Measurements from ENCODE around the gene SECISBP2. TPM values are rescaled to one million over a fixed set of nuclear protein-coding genes. Genes with fewer than 3 reads are reported as not detected.

The SECISBP2 gene
- total and polyA plus RNA-seq, 3 experiments from 2014 or later, result 22.4 to 37.0 (median 36.7) TPM

- peaks cover 24 to 62% (median 61%) of the 10 kb centered on the region in 3 donors for H3K4me1 Mint-ChIP-seq
- no peak overlapping the region for H3K4me3 ChIP-seq (ENCODE audit: low read length)
- no peaks in the 10 kb centered on the region for H3K27me3 ChIP-seq (ENCODE audit: insufficient read depth, low read length, poor library complexity, severe bottlenecking)
- H3K27ac ChIP-seq (ENCODE audit: low read depth, low read length), result no peak overlapping the region
- H3K4me3 Mint-ChIP-seq, result no peak overlapping the region
- peaks cover 0 to 4% (median 0%) of the 10 kb centered on the region in 5 donors for H3K9me3 Mint-ChIP-seq
- H3K27ac Mint-ChIP-seq, result peak overlapping the region in 5 of 8 donors; percentile 69 to 94 (median 80)
- H3K27me3 Mint-ChIP-seq, result peaks cover 0 to 6% of the 10 kb centered on the region in 2 donors
- ChIA-PET POLR2A (no interaction called here), CTCF (interaction anchor here (1.0 to 3.3 kb wide), 2 partner anchors 173 to 218 kb away, joined by 3 to 15 read pairs; no protein-coding TSS in a partner anchor)
- DNase-seq, result no peak
- H3K9me3 ChIP-seq (ENCODE audit: low read length), result no peaks in the 10 kb centered on the region
- peaks cover 26% of the 10 kb centered on the region for H3K4me1 ChIP-seq (ENCODE audit: insufficient read depth, low read length)
- peaks cover 0 to 57% (median 13%) of the 10 kb centered on the region in 3 donors for H3K36me3 Mint-ChIP-seq
- H3K36me3 ChIP-seq (ENCODE audit: insufficient read depth, low read length), result peaks cover 36% of the 10 kb centered on the region
Measured at GRCh38 chr9:89376286-89376685, 58.0 kb downstream of the SECISBP2 start.

- H3K4me3 ChIP-seq (ENCODE audit: low read length), result no peak overlapping the region
- H3K9me3 ChIP-seq (ENCODE audit: low read length), result no peaks in the 10 kb centered on the region
- no peaks in the 10 kb centered on the region for H3K27me3 ChIP-seq (ENCODE audit: insufficient read depth, low read length, poor library complexity, severe bottlenecking)
- no peak for DNase-seq
- Mint-ChIP-seq H3K36me3 (peaks cover 0 to 63% (median 13%) of the 10 kb centered on the region in 3 donors), H3K9me3 (peaks cover 0 to 4% (median 0%) of the 10 kb centered on the region in 5 donors), H3K27ac (peak overlapping the region in 6 of 8 donors; percentile 49 to 94 (median 74)), H3K4me1 (peaks cover 24 to 66% (median 61%) of the 10 kb centered on the region in 3 donors), H3K4me3 (no peak overlapping the region), H3K27me3 (peaks cover 0 to 6% of the 10 kb centered on the region in 2 donors)
- POLR2A ChIA-PET, result no interaction called here
- H3K36me3 ChIP-seq (ENCODE audit: insufficient read depth, low read length), result peaks cover 42% of the 10 kb centered on the region
- CTCF ChIA-PET, result interaction anchor here (1.0 to 3.3 kb wide), 2 partner anchors 172 to 217 kb away, joined by 3 to 15 read pairs; no protein-coding TSS in a partner anchor
- H3K27ac ChIP-seq (ENCODE audit: low read depth, low read length), result no peak overlapping the region
- H3K4me1 ChIP-seq (ENCODE audit: insufficient read depth, low read length), result peaks cover 26% of the 10 kb centered on the region
Measured at GRCh38 chr9:89376741-89377351, 58.5 kb downstream of the SECISBP2 start.

GRCh38 chr9:89377411-89377810 is 59.1 kb downstream of the SECISBP2 start:
- H3K4me1 ChIP-seq (ENCODE audit: insufficient read depth, low read length), result peaks cover 26% of the 10 kb centered on the region
- Mint-ChIP-seq H3K27me3 (peaks cover 0 to 7% of the 10 kb centered on the region in 2 donors), H3K27ac (peak overlapping the region in 3 of 8 donors; percentile 65 to 80 (median 69)), H3K9me3 (peaks cover 0 to 1% (median 0%) of the 10 kb centered on the region in 5 donors), H3K4me1 (peaks cover 26 to 64% (median 57%) of the 10 kb centered on the region in 3 donors), H3K36me3 (peaks cover 0 to 69% (median 13%) of the 10 kb centered on the region in 3 donors), H3K4me3 (no peak overlapping the region)
- CTCF ChIA-PET, result interaction anchor here (3.3 kb wide), 1 partner anchor 172 kb away, joined by 15 read pairs; no protein-coding TSS in a partner anchor
- DNase-seq, result no peak
- H3K9me3 ChIP-seq (ENCODE audit: low read length), result no peaks in the 10 kb centered on the region
- H3K36me3 ChIP-seq (ENCODE audit: insufficient read depth, low read length), result peaks cover 45% of the 10 kb centered on the region
- H3K27me3 ChIP-seq (ENCODE audit: insufficient read depth, low read length, poor library complexity, severe bottlenecking), result no peaks in the 10 kb centered on the region
- POLR2A ChIA-PET, result no interaction called here
- H3K4me3 ChIP-seq (ENCODE audit: low read length), result no peak overlapping the region
- H3K27ac ChIP-seq (ENCODE audit: low read depth, low read length), result no peak overlapping the region

DNA sequence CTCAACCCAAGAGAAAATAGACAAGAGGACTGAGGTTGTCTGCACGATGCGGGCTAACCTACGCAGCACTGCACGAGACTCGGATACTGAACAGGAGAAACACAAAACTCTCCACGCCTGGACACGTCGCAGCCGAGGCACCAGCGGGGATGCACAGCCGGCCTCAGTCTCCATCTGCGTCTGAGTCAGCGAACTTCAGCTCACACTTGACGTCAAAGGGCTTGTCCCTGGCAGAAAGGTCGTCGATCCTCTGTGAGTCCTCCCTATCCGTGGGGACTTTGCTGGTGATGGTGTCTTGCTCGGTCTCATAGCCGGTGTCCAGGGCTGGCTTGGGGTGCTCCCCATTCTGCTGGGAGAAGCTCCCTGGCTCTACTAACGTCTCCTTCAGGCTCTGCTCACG is 60.2 kb downstream of the SECISBP2 start:
- peaks cover 24 to 58% (median 50%) of the 10 kb centered on the region in 3 donors for H3K4me1 Mint-ChIP-seq
- Histone ChIP-seq H3K4me1 (ENCODE audit: insufficient read depth, low read length) (peaks cover 26% of the 10 kb centered on the region), H3K36me3 (ENCODE audit: insufficient read depth, low read length) (peaks cover 53% of the 10 kb centered on the region), H3K27ac (ENCODE audit: low read depth, low read length) (no peak overlapping the region), H3K27me3 (ENCODE audit: insufficient read depth, low read length, poor library complexity, severe bottlenecking) (no peaks in the 10 kb centered on the region), H3K4me3 (ENCODE audit: low read length) (no peak overlapping the region), H3K9me3 (ENCODE audit: low read length) (no peaks in the 10 kb centered on the region)
- H3K27ac Mint-ChIP-seq, result peak overlapping the region in 3 of 8 donors; percentile 26 to 80 (median 72)
- H3K36me3 Mint-ChIP-seq, result peaks cover 0 to 79% (median 16%) of the 10 kb centered on the region in 3 donors
- H3K4me3 Mint-ChIP-seq, result peak overlapping the region in 2 of 7 donors; percentile 9 to 34
- ChIA-PET CTCF (no interaction called here), POLR2A (no interaction called here)
- no peak for DNase-seq
- H3K27me3 Mint-ChIP-seq, result peaks cover 0 to 6% of the 10 kb centered on the region in 2 donors
- H3K9me3 Mint-ChIP-seq, result no peaks in the 10 kb centered on the region

DNA sequence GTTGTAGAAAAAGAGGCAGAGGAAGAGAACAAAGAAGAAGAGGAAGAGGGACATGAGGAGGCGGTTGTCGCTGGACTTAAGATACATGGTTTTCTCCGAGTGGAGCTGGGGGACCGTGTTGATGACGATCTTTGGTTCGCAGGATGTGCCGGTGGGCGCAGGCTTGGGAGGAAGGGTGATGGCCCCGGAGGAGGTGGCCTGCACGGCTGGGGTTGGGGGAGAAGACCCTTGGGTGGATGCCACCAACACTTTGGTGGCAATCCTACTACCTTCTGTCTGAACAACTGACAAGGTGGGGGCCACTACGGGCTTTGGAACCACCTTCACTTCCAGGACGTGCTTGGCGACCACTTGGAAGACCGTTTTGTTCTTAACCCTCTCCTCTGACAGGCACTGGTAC is 60.7 kb downstream of the SECISBP2 start:
- H3K36me3 ChIP-seq (ENCODE audit: insufficient read depth, low read length), result peaks cover 58% of the 10 kb centered on the region
- Mint-ChIP-seq H3K27me3 (peaks cover 0 to 8% of the 10 kb centered on the region in 2 donors), H3K4me3 (peak overlapping the region in 2 of 7 donors; percentile 9 to 34), H3K4me1 (peaks cover 26 to 58% (median 49%) of the 10 kb centered on the region in 3 donors), H3K9me3 (no peaks in the 10 kb centered on the region), H3K27ac (peak overlapping the region in 5 of 8 donors; percentile 25 to 80 (median 33)), H3K36me3 (peaks cover 0 to 84% (median 20%) of the 10 kb centered on the region in 3 donors)
- no peak for DNase-seq
- no peak overlapping the region for H3K27ac ChIP-seq (ENCODE audit: low read depth, low read length)
- peaks cover 26% of the 10 kb centered on the region for H3K4me1 ChIP-seq (ENCODE audit: insufficient read depth, low read length)
- ChIA-PET POLR2A (no interaction called here), CTCF (interaction anchor here (1.2 kb wide), 1 partner anchor 170 kb away, joined by 6 read pairs; no protein-coding TSS in a partner anchor)
- no peaks in the 10 kb centered on the region for H3K27me3 ChIP-seq (ENCODE audit: insufficient read depth, low read length, poor library complexity, severe bottlenecking)
- H3K4me3 ChIP-seq (ENCODE audit: low read length), result no peak overlapping the region
- H3K9me3 ChIP-seq (ENCODE audit: low read length), result no peaks in the 10 kb centered on the region

- peaks cover 0 to 90% (median 20%) of the 10 kb centered on the region in 3 donors for H3K36me3 Mint-ChIP-seq
- Histone ChIP-seq H3K36me3 (ENCODE audit: insufficient read depth, low read length) (peaks cover 63% of the 10 kb centered on the region), H3K9me3 (ENCODE audit: low read length) (no peaks in the 10 kb centered on the region), H3K4me1 (ENCODE audit: insufficient read depth, low read length) (peaks cover 21% of the 10 kb centered on the region), H3K27me3 (ENCODE audit: insufficient read depth, low read length, poor library complexity, severe bottlenecking) (no peaks in the 10 kb centered on the region), H3K4me3 (ENCODE audit: low read length) (no peak overlapping the region), H3K27ac (ENCODE audit: low read depth, low read length) (no peak overlapping the region)
- peak overlapping the region in 2 of 7 donors; percentile 19 to 34 for H3K4me3 Mint-ChIP-seq
- H3K9me3 Mint-ChIP-seq, result no peaks in the 10 kb centered on the region
- peak in 1 of 5 donors; percentile 37 for DNase-seq
- ChIA-PET CTCF (interaction anchor here (1.2 kb wide), 1 partner anchor 169 kb away, joined by 6 read pairs; no protein-coding TSS in a partner anchor), POLR2A (no interaction called here)
- peaks cover 21 to 56% (median 47%) of the 10 kb centered on the region in 3 donors for H3K4me1 Mint-ChIP-seq
- peaks cover 0 to 9% of the 10 kb centered on the region in 2 donors for H3K27me3 Mint-ChIP-seq
- H3K27ac Mint-ChIP-seq, result peak overlapping the region in 6 of 8 donors; percentile 1 to 80 (median 20)
Measured at GRCh38 chr9:89379508-89380115, 61.3 kb downstream of the SECISBP2 start.

GRCh38 chr9:89380437-89381307 is 62.4 kb downstream of the SECISBP2 start:
- CTCF ChIA-PET, result interaction anchor here (1.2 kb wide), 1 partner anchor 168 kb away, joined by 6 read pairs; no protein-coding TSS in a partner anchor

More at GRCh38 chr9:89380437-89381307, 62.4 kb downstream of the SECISBP2 start:
- H3K27ac Mint-ChIP-seq, result peak overlapping the region in 5 of 8 donors; percentile 38 to 80 (median 57)
- DNase-seq, result no peak
- Histone ChIP-seq H3K9me3 (ENCODE audit: low read length) (no peaks in the 10 kb centered on the region), H3K27ac (ENCODE audit: low read depth, low read length) (no peak overlapping the region), H3K4me3 (ENCODE audit: low read length) (no peak overlapping the region), H3K4me1 (ENCODE audit: insufficient read depth, low read length) (peaks cover 10% of the 10 kb centered on the region), H3K27me3 (ENCODE audit: insufficient read depth, low read length, poor library complexity, severe bottlenecking) (no peaks in the 10 kb centered on the region), H3K36me3 (ENCODE audit: insufficient read depth, low read length) (peaks cover 72% of the 10 kb centered on the region)
- no peaks in the 10 kb centered on the region for H3K9me3 Mint-ChIP-seq
- peaks cover 0 to 9% of the 10 kb centered on the region in 2 donors for H3K27me3 Mint-ChIP-seq
- POLR2A ChIA-PET, result no interaction called here
- peaks cover 0 to 97% (median 20%) of the 10 kb centered on the region in 3 donors for H3K36me3 Mint-ChIP-seq
- peaks cover 14 to 47% (median 38%) of the 10 kb centered on the region in 3 donors for H3K4me1 Mint-ChIP-seq
- H3K4me3 Mint-ChIP-seq, result peak overlapping the region in 2 of 7 donors; percentile 9 to 16
